Activated T-helper 1 cell treated with anti-CD3 and anti-CD28 coated beads, Interleukin-12 subunit alpha, Interleukin-12 subunit beta, Interleukin-2, Interleukin-4 antibody, amounts not matched to agents 30 ng/mL and 10 ng/mL and 1 ng/mL, durations not matched to agents 14 hours and 24 hours and 36 hours (primary cell): ENCODE results near the gene SUSD3. TPM values are rescaled to one million over a fixed set of nuclear protein-coding genes. Genes with fewer than 3 reads are reported as not detected.
"Not testable (repeated sequence)": the region's sequence is repeated elsewhere in the genome, so short reads cannot be mapped to it uniquely, and the experiment has no call there.

Experiments used
- DNase-seq: peaks from one replicate; pipeline ENCODE4 v3.0.0; 2021; ENCODE audit warnings: low spot score
- H3K27ac Mint-ChIP-seq: one replicate; pipeline ENCODE4 v1.8.0; 2021; ENCODE audit warnings: mild to moderate bottlenecking, mixed read lengths
- H3K27me3 Mint-ChIP-seq: one replicate; pipeline ENCODE4 v1.8.0; 2022; ENCODE audit warnings: mild to moderate bottlenecking, moderate library complexity, mixed read lengths; ENCODE audit not compliant: insufficient read depth
- H3K36me3 Mint-ChIP-seq: one replicate; pipeline ENCODE4 v1.8.0; 2021; ENCODE audit warnings: low read depth, mixed read lengths
- H3K4me1 Mint-ChIP-seq: one replicate; pipeline ENCODE4 v1.8.0; 2021; ENCODE audit warnings: low read depth, mixed read lengths
- H3K4me3 Mint-ChIP-seq: one replicate; pipeline ENCODE4 v1.8.0; 2021; ENCODE audit warnings: mild to moderate bottlenecking, moderate library complexity, mixed read lengths
- H3K9me3 Mint-ChIP-seq: one replicate; pipeline ENCODE4 v1.8.0; 2021; ENCODE audit warnings: mixed read lengths
- intact Hi-C: fragments of 100-400 bp; cut with micrococcal nuclease; formaldehyde crosslinking; loops from one replicate; pipeline ENCODE4 v1.15.1; 2024
- total RNA-seq: library from RNA; stranded (reverse); gene quantifications from 2 replicates; pipeline ENCODE4 v1.2.3, GENCODE V29; 2022

Gene SUSD3
- total RNA-seq, 1 donor from 2014 or later: 31.7 TPM

- Mint-ChIP-seq H3K36me3 (peaks cover 14% of the 10 kb centered on the region), H3K4me3 (peak overlapping the region; percentile 91), H3K27me3 (no peaks in the 10 kb centered on the region), H3K4me1 (peaks cover 64% of the 10 kb centered on the region), H3K27ac (peak overlapping the region; percentile 87), H3K9me3 (peaks cover 10% of the 10 kb centered on the region)
- no peak for DNase-seq
- intact Hi-C loops: loop anchor here (1.0 to 10.0 kb wide), 9 partner anchors 39 to 772 kb away; partner anchors contain the start of genes BICD2, CENPP, IPPK and NOL8
Observed at GRCh38 chr9:93096811-93097382, 38.4 kb downstream of the SUSD3 start.

GRCh38 chr9:93097511-93098201 is 39.2 kb downstream of the SUSD3 start:
- Mint-ChIP-seq H3K27me3 (no peaks in the 10 kb centered on the region), H3K9me3 (peaks cover 5% of the 10 kb centered on the region)

GRCh38 chr9:93098236-93098946 is 39.9 kb downstream of the SUSD3 start:
- H3K4me1 Mint-ChIP-seq: peaks cover 62% of the 10 kb centered on the region
- H3K4me3 Mint-ChIP-seq: peak overlapping the region; percentile 91

More at GRCh38 chr9:93097511-93098201, 39.2 kb downstream of the SUSD3 start:
- Mint-ChIP-seq H3K36me3 (peaks cover 10% of the 10 kb centered on the region), H3K4me3 (peak overlapping the region; percentile 91), H3K4me1 (peaks cover 62% of the 10 kb centered on the region), H3K27ac (peak overlapping the region; percentile 87)
- intact Hi-C loops: loop anchor here (1.0 to 10.0 kb wide), 6 partner anchors 11 to 423 kb away; partner anchors contain the start of genes BICD2, IPPK and ZNF484
- DNase-seq: no peak

GRCh38 chr9:93099551-93100275 is 41.2 kb downstream of the SUSD3 start:
- DNase-seq: no peak
- peaks cover 25% of the 10 kb centered on the region for H3K36me3 Mint-ChIP-seq
- H3K4me3 Mint-ChIP-seq: peak overlapping the region; percentile 59
- peaks cover 16% of the 10 kb centered on the region for H3K9me3 Mint-ChIP-seq
- intact Hi-C loops: loop anchor here (5.0 to 10.0 kb wide), 4 partner anchors 48 to 425 kb away; partner anchors contain the start of genes IPPK and ZNF484
- no peaks in the 10 kb centered on the region for H3K27me3 Mint-ChIP-seq
- no peak overlapping the region for H3K27ac Mint-ChIP-seq
- peaks cover 56% of the 10 kb centered on the region for H3K4me1 Mint-ChIP-seq

More at GRCh38 chr9:93098236-93098946, 39.9 kb downstream of the SUSD3 start:
- Mint-ChIP-seq H3K36me3 (peaks cover 14% of the 10 kb centered on the region), H3K27me3 (no peaks in the 10 kb centered on the region), H3K27ac (peak overlapping the region; percentile 87), H3K9me3 (peaks cover 6% of the 10 kb centered on the region)
- DNase-seq: peak; percentile 56
- intact Hi-C loops: loop anchor here (1.0 to 10.0 kb wide), 5 partner anchors 10 to 424 kb away; partner anchors contain the start of genes IPPK and ZNF484

- no peak for DNase-seq
Observed at GRCh38 chr9:93100276-93100636, 41.8 kb downstream of the SUSD3 start.

GRCh38 chr9:93101086-93101485 is 42.6 kb downstream of the SUSD3 start:
- H3K27me3 Mint-ChIP-seq, H3K27ac Mint-ChIP-seq, H3K4me3 Mint-ChIP-seq, DNase-seq, intact Hi-C loops: not testable (repeated sequence)
- Mint-ChIP-seq H3K4me1 (peaks cover 63% of the 10 kb centered on the region), H3K36me3 (peaks cover 33% of the 10 kb centered on the region), H3K9me3 (peaks cover 26% of the 10 kb centered on the region)

More at GRCh38 chr9:93100276-93100636, 41.8 kb downstream of the SUSD3 start:
- Mint-ChIP-seq H3K36me3 (peaks cover 30% of the 10 kb centered on the region), H3K4me3 (peak overlapping the region; percentile 11), H3K9me3 (peaks cover 21% of the 10 kb centered on the region), H3K27me3 (no peaks in the 10 kb centered on the region), H3K27ac (peak overlapping the region; percentile 9), H3K4me1 (peaks cover 55% of the 10 kb centered on the region)
- intact Hi-C loops: no loop called here

- DNase-seq: no peak
- intact Hi-C loops: no loop called here
- H3K36me3 Mint-ChIP-seq: peaks cover 33% of the 10 kb centered on the region
- peaks cover 69% of the 10 kb centered on the region for H3K4me1 Mint-ChIP-seq
- H3K4me3 Mint-ChIP-seq: no peak overlapping the region
- H3K9me3 Mint-ChIP-seq: peaks cover 23% of the 10 kb centered on the region
- H3K27me3 Mint-ChIP-seq: no peaks in the 10 kb centered on the region
- peak overlapping the region; percentile 42 for H3K27ac Mint-ChIP-seq
Observed at GRCh38 chr9:93105620-93106019, 47.1 kb downstream of the SUSD3 start.

GRCh38 chr9:93107151-93107824 is 48.8 kb downstream of the SUSD3 start:
- intact Hi-C loops: no loop called here
- no peak for DNase-seq
- H3K27me3 Mint-ChIP-seq: no peaks in the 10 kb centered on the region
- peak overlapping the region; percentile 75 for H3K27ac Mint-ChIP-seq
- peaks cover 65% of the 10 kb centered on the region for H3K4me1 Mint-ChIP-seq
- no peak overlapping the region for H3K4me3 Mint-ChIP-seq
- peaks cover 30% of the 10 kb centered on the region for H3K36me3 Mint-ChIP-seq
- H3K9me3 Mint-ChIP-seq: peaks cover 21% of the 10 kb centered on the region

- Mint-ChIP-seq H3K4me1 (peaks cover 60% of the 10 kb centered on the region), H3K27ac (peak overlapping the region; percentile 75), H3K27me3 (no peaks in the 10 kb centered on the region), H3K4me3 (peak overlapping the region; percentile 58), H3K36me3 (peaks cover 30% of the 10 kb centered on the region), H3K9me3 (peaks cover 21% of the 10 kb centered on the region)
- intact Hi-C loops: loop anchor here (1.0 kb wide), 4 partner anchors 9 to 49 kb away; partner anchors contain the start of gene NINJ1
- no peak for DNase-seq
Observed at GRCh38 chr9:93107825-93108161, 49.3 kb downstream of the SUSD3 start.

GRCh38 chr9:93108291-93109041 is 50.0 kb downstream of the SUSD3 start:
- Mint-ChIP-seq H3K27ac (peak overlapping the region; percentile 75), H3K4me1 (peaks cover 53% of the 10 kb centered on the region), H3K4me3 (peak overlapping the region; percentile 58), H3K9me3 (peaks cover 20% of the 10 kb centered on the region), H3K27me3 (no peaks in the 10 kb centered on the region), H3K36me3 (peaks cover 26% of the 10 kb centered on the region)
- DNase-seq: peak; percentile 52
- intact Hi-C loops: loop anchor here (1.0 kb wide), 6 partner anchors 10 to 194 kb away; partner anchors contain the start of gene NINJ1

- Mint-ChIP-seq H3K27me3 (no peaks in the 10 kb centered on the region), H3K27ac (no peak overlapping the region), H3K9me3 (peaks cover 5% of the 10 kb centered on the region), H3K4me1 (peaks cover 42% of the 10 kb centered on the region), H3K4me3 (no peak overlapping the region), H3K36me3 (peaks cover 11% of the 10 kb centered on the region)
- intact Hi-C loops: no loop called here
- DNase-seq: no peak
Observed at GRCh38 chr9:93110311-93110855, 51.9 kb downstream of the SUSD3 start.
